Stimulated activated CD4-positive, alpha-beta T cell treated with anti-CD3 and anti-CD28 coated beads, Interleukin-4, amount 100 ng/mL, for 1 hour (primary cell): ENCODE results near the gene CCDC196.
A peak's percentile ranks its signal among the peaks of the same experiment; 100 is the strongest.

Source experiments
- DNase-seq: peaks from one replicate; pipeline ENCODE4 v3.0.0-alpha.2; 2020

The CCDC196 gene

GRCh38 chr14:66485910-66486421 lies at the start of gene CCDC196:
TSS of gene CCDC196 (plus strand) at chr14:66486371. CDS start at chr14:66486503, 132 bp downstream.
- no peak for DNase-seq

GRCh38 chr14:66440801-66441200 lies 45.4 kb upstream of the CCDC196 start:
- no peak for DNase-seq

DNA sequence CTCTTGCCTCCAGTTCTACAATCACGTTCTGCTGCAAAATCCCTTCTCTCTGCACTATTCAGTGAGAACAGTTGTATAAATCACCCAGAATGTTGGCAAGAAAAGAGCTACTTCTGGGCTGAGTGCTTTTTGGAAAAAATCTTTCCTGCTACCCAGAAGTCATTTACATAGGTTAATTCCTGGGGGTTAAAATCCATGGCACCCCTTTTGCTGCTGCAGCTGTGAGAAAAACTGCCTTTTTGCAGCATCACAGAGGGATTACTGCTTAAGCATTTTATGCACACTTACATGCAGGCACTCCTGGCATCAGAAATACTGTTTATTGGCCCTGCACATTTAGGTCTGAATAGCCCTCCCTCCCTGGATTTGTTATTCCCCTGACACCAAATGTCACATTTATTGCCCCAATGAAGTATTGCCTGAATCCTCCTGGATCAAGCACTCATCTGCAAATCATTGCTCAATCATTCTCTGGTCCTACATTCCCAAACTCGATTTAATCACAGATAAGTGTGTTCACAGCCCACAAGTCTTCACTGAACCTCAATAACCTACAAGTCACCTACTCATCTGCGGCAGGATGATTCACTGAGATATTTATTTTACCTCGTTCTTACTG lies 43.1 kb upstream of the CCDC196 start:
- no peak for DNase-seq

GRCh38 chr14:66443785-66444184 lies 42.4 kb upstream of the CCDC196 start:
- no peak for DNase-seq

DNA sequence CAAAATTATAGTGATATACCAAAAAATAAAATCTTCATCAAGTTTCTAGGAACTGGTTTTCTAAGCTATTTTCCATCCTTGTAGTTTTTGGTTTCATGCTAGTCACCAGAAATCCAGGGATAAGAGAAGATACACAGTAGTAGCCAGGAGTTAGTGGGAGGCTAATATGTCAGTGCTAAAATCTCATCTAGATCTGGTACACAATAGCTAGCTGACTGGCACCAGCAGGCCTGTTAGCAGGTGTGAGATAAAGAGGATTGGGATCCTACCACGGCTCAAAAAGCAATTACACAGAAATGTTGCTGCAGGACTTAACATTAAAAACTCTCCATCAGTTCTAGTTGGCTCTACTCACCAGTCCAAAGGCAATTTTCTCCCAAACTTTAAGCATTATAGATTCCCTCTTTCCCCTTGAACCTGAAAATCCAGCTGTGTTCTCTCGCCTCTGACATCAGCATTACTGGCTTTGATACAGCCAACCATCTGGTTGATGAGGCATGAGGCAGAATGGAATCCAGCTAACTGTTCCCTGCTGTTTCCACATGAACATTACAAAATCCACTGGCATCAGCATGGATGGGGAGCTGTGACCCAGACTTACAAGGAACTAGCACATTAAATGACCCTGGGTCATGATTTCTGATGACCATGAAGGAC lies 41.8 kb upstream of the CCDC196 start:
- no peak for DNase-seq

DNA sequence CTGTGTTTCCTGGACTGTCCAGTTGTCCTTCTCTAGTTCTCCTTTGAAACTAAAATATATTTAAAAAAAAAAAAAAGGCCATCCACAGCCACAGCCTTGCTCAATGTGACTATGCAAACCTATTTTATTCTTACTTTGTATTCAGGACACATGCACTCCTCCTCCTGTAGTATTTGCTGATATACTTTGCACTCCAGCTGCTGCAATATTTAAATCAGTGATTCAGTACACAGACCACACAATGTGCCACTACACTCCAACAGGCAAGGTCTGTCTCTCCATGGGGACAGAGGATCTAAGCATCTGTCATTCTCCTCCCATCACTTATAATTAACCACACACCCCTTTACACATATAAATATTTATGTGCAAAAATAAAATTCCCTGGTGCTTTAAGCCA lies 40.2 kb upstream of the CCDC196 start:
- DNase-seq = no peak

GRCh38 chr14:66453469-66453868 lies 32.7 kb upstream of the CCDC196 start:
- DNase-seq = no peak

GRCh38 chr14:66459603-66460002 lies 26.6 kb upstream of the CCDC196 start:
- DNase-seq = no peak

GRCh38 chr14:66464261-66464660 lies 21.9 kb upstream of the CCDC196 start:
- DNase-seq = no peak

DNA sequence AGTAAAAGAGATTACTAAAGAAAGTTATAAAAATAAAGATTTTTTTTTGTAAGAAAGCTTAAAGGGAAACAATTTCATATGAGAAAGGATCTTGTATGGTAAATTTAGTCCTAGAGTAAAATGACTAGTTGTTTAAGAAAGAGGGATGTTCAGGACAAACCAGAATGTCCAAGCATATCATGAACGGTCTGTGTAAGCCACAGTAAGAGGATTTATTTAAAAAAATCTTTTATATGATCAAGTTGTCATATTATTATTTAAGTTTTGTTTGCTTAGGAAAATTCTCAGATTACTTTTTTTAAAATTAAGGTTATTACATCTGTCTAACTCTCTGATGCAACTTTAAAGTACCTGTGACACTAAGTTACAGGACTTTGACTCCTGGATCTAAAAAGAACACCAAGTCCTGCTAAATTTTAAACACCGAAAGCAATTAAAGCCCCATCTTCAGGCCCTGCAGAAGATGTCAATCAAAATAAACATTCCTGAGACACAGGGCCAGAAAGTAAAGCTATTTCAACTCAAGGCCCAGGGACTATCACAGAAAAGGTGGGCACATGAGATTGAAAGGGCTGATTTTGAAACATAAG lies 17.3 kb upstream of the CCDC196 start:
- DNase-seq = no peak

GRCh38 chr14:66471584-66471983 lies 14.6 kb upstream of the CCDC196 start:
- no peak for DNase-seq

DNA sequence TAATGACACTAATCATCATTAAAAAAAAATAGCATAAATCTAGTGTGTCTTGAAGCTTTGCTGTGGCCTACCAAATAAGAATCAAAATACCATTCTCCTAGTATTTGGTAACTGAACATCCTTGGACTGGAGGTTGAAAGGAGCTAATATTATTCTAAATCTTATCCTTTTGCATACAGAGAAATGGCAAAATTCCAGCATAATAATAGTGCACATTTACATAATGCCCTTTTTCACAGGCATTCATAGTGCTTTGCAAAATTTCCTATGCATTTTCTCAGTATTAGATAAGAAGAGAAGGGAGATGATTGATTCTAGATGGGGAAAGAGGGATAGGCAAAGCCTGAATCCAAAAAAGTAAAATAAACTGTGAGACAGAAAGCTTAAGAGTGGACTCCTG lies 13.9 kb upstream of the CCDC196 start:
- no peak for DNase-seq

GRCh38 chr14:66473223-66473622 lies 12.9 kb upstream of the CCDC196 start:
- no peak for DNase-seq

DNA sequence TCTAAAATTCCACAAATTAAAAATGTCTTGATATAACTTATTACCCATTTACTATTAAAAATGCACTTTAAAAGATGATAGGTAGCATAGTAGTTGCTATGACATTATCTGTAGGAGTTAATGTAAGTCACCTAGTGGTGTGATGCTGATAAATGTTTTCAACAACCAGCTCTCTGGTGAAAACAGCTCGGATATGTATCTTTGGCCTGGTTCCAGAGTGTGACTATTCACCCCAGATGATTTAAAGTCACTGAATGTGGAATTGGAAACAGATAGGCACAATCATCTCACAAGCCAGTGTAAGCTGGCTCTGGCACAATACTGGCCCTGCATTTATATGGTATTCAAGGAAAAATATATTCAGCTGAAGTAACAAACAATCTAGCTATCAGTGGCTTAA lies 9.2 kb upstream of the CCDC196 start:
- DNase-seq = no peak

- no peak for DNase-seq
These were observed 8.6 kb upstream of the CCDC196 start for GRCh38 chr14:66477567-66477966.

GRCh38 chr14:66482873-66483272 lies 3.3 kb upstream of the CCDC196 start:
- DNase-seq = no peak

GRCh38 chr14:66483322-66483721 lies 2.8 kb upstream of the CCDC196 start:
- DNase-seq = no peak

GRCh38 chr14:66485029-66485428 lies 1.1 kb upstream of the CCDC196 start:
- DNase-seq = no peak

GRCh38 chr14:66487164-66487563 lies 993 bp downstream of the CCDC196 start:
- DNase-seq = no peak

DNA sequence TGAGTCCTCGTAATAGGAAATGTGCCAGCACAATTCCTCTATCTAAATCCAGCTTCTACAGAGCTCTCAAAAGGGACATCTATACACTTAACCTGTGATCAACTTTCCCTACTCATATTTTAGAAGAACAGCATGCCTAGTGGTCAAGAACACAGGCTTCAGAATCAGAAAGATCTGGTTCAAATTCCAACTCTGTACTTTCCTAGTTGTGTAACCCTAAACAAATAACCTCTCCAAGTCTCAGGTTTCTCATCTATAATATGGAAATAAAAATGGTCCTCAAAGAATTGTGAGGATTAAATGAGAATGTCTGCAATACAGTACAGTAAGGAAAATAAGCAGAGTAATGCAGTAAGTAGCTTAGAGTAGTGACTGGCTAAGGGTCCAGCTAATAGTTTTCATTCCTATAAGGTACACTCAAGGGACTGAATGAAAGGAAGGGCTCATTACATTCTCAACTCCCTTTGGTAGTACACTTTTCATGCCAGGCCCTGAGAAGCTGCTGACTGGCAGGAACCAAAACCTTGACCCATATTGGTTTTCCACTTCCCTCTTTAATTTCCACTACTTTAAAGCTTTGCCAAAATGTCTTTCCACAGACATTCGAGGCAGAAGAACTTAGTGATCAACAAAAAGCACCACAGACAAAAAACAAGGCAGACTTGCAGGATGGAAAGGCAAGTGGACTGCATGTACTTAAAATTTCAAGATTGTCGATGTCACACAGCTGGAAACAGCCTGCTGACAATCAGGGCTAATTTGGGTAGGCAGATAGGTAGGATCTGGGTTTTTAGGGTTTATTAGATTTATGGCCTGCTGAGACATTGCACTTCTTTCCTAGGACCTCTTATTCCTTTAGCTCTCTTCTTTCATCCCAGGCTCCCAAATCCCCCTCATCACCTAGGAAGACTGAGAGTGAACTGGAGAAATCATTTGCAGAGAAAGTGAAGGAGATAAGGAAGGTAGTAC lies 4.3 kb downstream of the CCDC196 start:
- no peak for DNase-seq

GRCh38 chr14:66493750-66494149 lies 7.6 kb downstream of the CCDC196 start:
- DNase-seq = no peak

DNA sequence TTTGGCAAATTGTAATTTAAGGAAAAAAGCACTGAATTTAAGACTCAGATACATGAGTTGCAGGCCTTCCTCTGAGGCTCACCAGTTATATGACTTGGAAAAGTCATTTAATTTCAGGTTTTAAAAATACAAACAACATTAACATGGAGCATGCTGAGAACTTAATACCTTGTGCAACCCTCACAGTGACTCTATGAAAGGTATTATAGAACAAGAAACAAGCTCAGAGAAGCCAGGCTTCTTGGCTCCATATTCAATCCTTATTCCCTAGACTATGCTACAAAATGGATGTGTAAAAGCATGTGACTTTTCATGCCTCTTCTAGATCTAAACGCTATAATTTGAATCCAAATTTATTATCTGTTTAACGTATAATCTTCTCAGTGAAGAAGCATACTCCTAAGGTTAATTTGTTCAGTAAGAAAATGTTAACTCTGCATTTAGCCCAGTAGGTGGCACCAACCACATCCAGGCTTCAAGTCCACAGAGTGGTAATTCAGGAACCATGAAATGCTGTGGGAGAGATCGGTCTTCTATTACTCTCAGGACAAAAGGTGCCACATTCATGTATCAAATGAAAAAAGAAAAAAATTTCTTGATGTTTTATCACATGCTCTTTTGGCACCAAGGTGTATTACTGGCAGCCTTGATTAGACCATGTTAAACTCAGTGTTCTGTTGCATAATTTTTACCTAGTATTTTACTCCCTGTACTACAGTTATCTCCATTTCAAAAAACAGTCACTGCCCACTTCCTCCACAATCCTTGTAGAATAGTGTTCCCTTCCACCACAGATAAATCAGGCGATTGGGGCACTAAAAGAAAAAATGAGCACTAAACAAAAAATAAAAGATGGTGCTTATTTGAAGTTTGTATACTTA lies 9.3 kb downstream of the CCDC196 start:
- peak; percentile 9 for DNase-seq
